GM12878 (cell line): ENCODE data around the gene NAP1L4. TPM values are rescaled to one million over a fixed set of nuclear protein-coding genes. Genes with fewer than 3 reads are reported as not detected.

Source experiments
- ASH2L ChIP-seq: fragments of 300-600, 200-600 bp; sonication (generic); IDR thresholded peaks from 2 replicates; pipeline ENCODE4 v1.6.1; 2017; ENCODE audit warnings: low read depth, mild to moderate bottlenecking, borderline replicate concordance
- CTCF ChIP-seq, 3 experiments: IDR thresholded peaks in 2 of 3; conservative IDR thresholded peaks in 1 of 3; 2 replicates each; pipeline ENCODE4 v1.5.1; 2011; ENCODE audit warnings: low read depth in 3 of 3, low read length in 3 of 3, mild to moderate bottlenecking in 3 of 3, control low read depth in 2 of 3, moderate library complexity in 2 of 3, inconsistent platforms in 1 of 3, mixed read lengths in 1 of 3; ENCODE audit not compliant: control insufficient read depth in 2 of 3, insufficient read depth in 1 of 3; ENCODE audit errors: extremely low read depth in 1 of 3
- FOS ChIP-seq: IDR thresholded peaks from 3 replicates; pipeline ENCODE4 v1.6.1; 2011; ENCODE audit warnings: borderline replicate concordance; ENCODE audit not compliant: insufficient read length; ENCODE audit errors: extremely low read depth
- GATAD2B ChIP-seq: fragments of 450-650 bp; conservative IDR thresholded peaks from 2 replicates; pipeline ENCODE4 v1.6.1; 2017; ENCODE audit warnings: low read depth, mild to moderate bottlenecking, moderate library complexity
- HDAC2 ChIP-seq: fragments of 200-600 bp; sonication (generic); IDR thresholded peaks from 2 replicates; pipeline ENCODE4 v1.6.1; 2017
- KDM1A ChIP-seq: fragments of 200-600 bp; sonication (generic); IDR thresholded peaks from 2 replicates; pipeline ENCODE4 v1.6.1; 2016; ENCODE audit warnings: borderline replicate concordance
- MLLT1 ChIP-seq: fragments of 450-650 bp; IDR thresholded peaks from 2 replicates; pipeline ENCODE4 v1.6.1; 2016; ENCODE audit warnings: mild to moderate bottlenecking
- NR2F1 ChIP-seq: fragments of 450-650 bp; conservative IDR thresholded peaks from 2 replicates; pipeline ENCODE4 v1.6.1; 2017; ENCODE audit warnings: mild to moderate bottlenecking
- PAX5 ChIP-seq: IDR thresholded peaks from 2 replicates; pipeline ENCODE4 v1.6.1; 2011; ENCODE audit warnings: low read depth, low read length, borderline replicate concordance
- POLR2A ChIP-seq: IDR thresholded peaks from 2 replicates; pipeline ENCODE4 v1.6.1; 2011; ENCODE audit warnings: low read depth, mild to moderate bottlenecking, low read length
- RAD21 ChIP-seq: IDR thresholded peaks from 2 replicates; pipeline ENCODE4 v1.6.1; 2011; ENCODE audit warnings: mild to moderate bottlenecking, low read depth, low read length, moderate library complexity; ENCODE audit not compliant: insufficient read depth
- ZNF217 ChIP-seq: fragments of 450-650 bp; IDR thresholded peaks from 2 replicates; pipeline ENCODE4 v1.6.1; 2017; ENCODE audit warnings: antibody characterized with exemption, mild to moderate bottlenecking
- polyA plus RNA-seq, 11 experiments: library from polyadenylated mRNA; depleted of rRNA in 4 of 11; unstranded in 6 of 11; stranded (reverse) in 5 of 11; fragments of >200 nt; fragmentation: Nextera tagmentation in 4 of 11; fragmentation: Illumina TruSeq in 1 of 11; extraction: Ambion mirVana in 4 of 11; extraction: Trizol in 1 of 11; gene quantifications; 1 replicate in 1 of 11; 2 replicates in 10 of 11; pipeline versions ENCODE4 v1.2.1 to v1.2.3, GENCODE V29; 2011 to 2016; ENCODE audit warnings: inconsistent platforms in 2 of 11, missing spikeins in 2 of 11, low read depth in 1 of 11
- total RNA-seq, 4 experiments: library from RNA; depleted of rRNA in 3 of 4; stranded (reverse); fragments of >200 nt in 3 of 4; fragmentation: Illumina TruSeq in 1 of 4; extraction: Trizol in 1 of 4; gene quantifications; 2 replicates each; pipeline versions ENCODE4 v1.2.1 to v1.2.3, GENCODE V29; 2013 to 2021

NAP1L4 gene
- total and polyA plus RNA-seq, 10 of the 15 experiments (the other 5 are each of a cell fraction or from before 2014, with no cell fraction given): 24.8 to 198 (median 114) TPM

GRCh38 chr11:3037040-3037944 lies 45.2 kb upstream of the NAP1L4 start (continued):
- peak; percentile 46 to 75 (median 68) for TF ChIP-seq CTCF (IDR thresholded peaks at IDR 0.05 in 2 of 3, conservative IDR thresholded peaks at IDR 0.05 in 1 of 3; ENCODE audit: control insufficient read depth in 2 of 3, extremely low read depth in 1 of 3, insufficient read depth in 1 of 3, low read depth in 3 of 3, low read length in 3 of 3)
- no peak for TF ChIP-seq FOS
- 0 out of 2 replicates have a peak, but pooled peaks have one; percentile 22 for TF ChIP-seq POLR2A
- TF ChIP-seq KDM1A: no peak
- no peak for TF ChIP-seq HDAC2
- TF ChIP-seq RAD21: peak; percentile 60
- no peak for TF ChIP-seq ASH2L
- no peak for TF ChIP-seq NR2F1
- TF ChIP-seq MLLT1: peak; percentile 89
- TF ChIP-seq PAX5: no peak
- no peak for TF ChIP-seq ZNF217
- no peak for TF ChIP-seq GATAD2B
- TF ChIP-seq, all 136 proteins: peak for 6
